Activated naive CD4-positive, alpha-beta T cell treated with anti-CD3 and anti-CD28 coated beads, Interleukin-2, amount 50 U/mL, for 72 hours (primary cell): ENCODE results near the gene SFRP4. TPM values are rescaled to one million over a fixed set of nuclear protein-coding genes. Genes with fewer than 3 reads are reported as not detected.

Experiments used
- ATAC-seq, 2 donors: fragments of 150-1000 bp; cut with Tn5 transposase; 2 replicates each; pipeline ENCODE4 v1.10.0; 2021; ENCODE audit warnings: mild to moderate bottlenecking in 2 of 2, moderate library complexity in 2 of 2
- DNase-seq, 2 donors: peaks; one replicate each; pipeline ENCODE4 v3.0.0; 2021 to 2022; ENCODE audit warnings: low spot score in 2 of 2
- H3K27ac Mint-ChIP-seq, 2 donors: one replicate each; pipeline ENCODE4 v1.8.0; 2022; ENCODE audit warnings: mild to moderate bottlenecking in 2 of 2, mixed read lengths in 2 of 2
- H3K36me3 Mint-ChIP-seq, 2 donors: one replicate each; pipeline ENCODE4 v1.8.0; 2022; ENCODE audit warnings: mixed read lengths in 2 of 2
- H3K9me3 Mint-ChIP-seq, 2 donors: one replicate each; pipeline ENCODE4 v1.8.0; 2022; ENCODE audit warnings: mixed read lengths in 2 of 2
- total RNA-seq, 2 donors: library from RNA; stranded (reverse); gene quantifications; one replicate each; pipeline ENCODE4 v1.2.3, GENCODE V29; 2022

The SFRP4 gene
- total RNA-seq, 2 donors from 2014 or later: not detected

DNA sequence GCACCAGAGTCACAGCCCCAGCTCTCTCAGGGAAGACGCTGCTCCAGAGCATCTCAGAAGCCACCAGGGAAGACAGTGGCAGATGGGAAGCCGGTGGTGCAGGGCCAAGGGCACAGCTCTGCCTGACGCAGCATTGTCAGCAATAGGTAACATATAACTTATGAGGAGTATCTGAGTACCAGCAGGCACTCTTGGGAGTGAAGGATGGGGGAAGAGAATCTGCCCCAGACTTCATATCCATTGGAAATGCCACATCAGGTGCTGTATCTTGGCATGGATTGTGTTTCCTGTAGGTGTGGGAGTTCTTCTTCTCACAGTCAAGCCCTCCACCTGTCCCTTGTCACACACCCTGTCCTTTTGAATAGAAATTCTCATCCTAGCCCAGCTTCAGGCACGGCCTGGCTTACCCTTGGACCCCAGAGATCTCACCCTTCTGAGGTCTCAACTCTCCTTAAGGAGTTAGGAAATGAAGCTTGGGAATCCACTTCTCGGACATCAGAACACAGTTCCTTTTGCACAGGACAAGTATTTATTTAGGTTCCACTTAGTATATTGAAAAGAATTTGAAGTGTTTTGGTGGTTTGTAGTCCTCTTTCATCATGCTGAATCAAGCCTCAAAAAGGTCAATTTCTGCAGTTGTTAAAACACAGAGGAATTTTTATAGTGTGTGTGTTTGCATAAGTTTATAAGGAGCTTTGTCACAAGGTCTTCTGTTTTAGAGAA lies 13.8 kb upstream of the SFRP4 start:
- ATAC-seq (no peak), DNase-seq (no peak)
- no peaks in the 10 kb centered on the region for H3K36me3 Mint-ChIP-seq
- H3K9me3 Mint-ChIP-seq: peaks cover 0 to 3% of the 10 kb centered on the region in 2 donors
- H3K27ac Mint-ChIP-seq: no peak overlapping the region

DNA sequence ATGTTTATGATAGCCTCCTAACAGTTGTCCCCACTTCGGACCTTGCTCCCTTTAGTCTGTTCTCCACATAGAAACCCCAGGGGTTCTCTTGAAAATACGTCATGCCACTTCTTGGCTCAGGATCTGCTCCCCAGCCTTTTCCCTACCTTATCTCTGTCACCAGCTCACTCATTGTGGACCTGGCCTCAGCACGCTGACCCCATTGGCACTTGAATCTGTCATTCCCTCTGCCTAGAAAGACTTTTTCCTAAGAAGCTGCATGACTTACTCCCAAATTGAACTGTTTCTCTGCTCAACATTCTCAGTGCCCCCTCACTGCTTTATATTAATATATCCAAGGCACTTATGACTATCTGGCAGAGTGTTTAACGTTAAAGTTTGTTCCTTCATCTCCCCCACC lies 12.3 kb upstream of the SFRP4 start:
- Mint-ChIP-seq H3K27ac (no peak overlapping the region), H3K36me3 (no peaks in the 10 kb centered on the region), H3K9me3 (peaks cover 0 to 3% of the 10 kb centered on the region in 2 donors)
- no peak for DNase-seq
- no peak for ATAC-seq

DNA sequence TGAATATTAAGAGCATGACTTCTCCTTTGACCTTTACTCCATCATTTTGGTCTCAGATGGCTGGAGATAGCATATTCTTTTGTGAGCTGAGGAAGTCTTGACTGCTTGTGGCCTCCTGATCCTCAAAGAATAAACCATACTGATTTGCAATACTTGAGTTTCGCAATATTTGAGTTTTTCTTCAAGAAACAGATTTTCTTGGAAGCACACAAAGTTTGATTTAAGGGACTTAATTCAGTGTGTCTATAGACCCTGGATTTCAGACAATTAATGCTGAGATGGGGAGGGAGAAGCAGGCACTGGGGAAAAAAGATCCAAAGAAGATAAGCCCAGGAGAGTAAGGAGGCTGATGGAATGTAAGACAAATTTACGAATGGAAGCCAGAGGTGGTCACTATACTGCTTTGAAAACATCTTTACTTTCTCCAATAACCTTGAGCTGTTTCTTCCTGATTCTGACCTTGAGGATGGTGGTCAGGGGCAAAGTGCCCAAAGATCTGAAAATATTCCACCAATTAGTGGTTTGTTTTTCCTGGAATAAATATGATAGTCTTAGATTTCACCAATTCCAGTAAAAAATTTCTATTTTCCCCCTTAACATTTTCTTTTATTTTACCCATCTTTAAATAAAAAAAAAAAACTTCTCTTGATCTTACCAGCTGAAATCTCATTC lies 11.3 kb upstream of the SFRP4 start:
- ATAC-seq: no peak
- DNase-seq: no peak

DNA sequence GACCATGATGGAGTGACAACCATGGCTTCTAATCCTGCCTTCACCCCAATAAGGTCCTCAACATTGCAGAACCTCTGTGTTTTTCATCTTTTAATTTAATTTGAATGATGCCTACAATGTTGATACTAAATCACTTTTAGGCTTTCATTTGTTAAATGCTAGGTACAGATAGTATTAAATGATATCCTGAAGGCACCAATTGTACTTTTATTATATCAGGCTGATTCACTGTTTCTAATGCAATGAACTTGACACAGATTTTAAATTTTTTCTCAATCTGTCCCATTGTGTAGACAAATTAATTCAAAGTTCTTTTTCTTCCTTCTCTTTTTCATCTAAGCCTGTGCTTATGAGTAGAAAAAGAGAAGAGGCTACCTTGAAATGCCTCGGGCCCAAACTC lies 9.0 kb upstream of the SFRP4 start:
- Mint-ChIP-seq H3K27ac (no peak overlapping the region), H3K9me3 (peaks cover 0 to 3% of the 10 kb centered on the region in 2 donors), H3K36me3 (no peaks in the 10 kb centered on the region)
- ATAC-seq (no peak), DNase-seq (no peak)

More for the DNA sequence above, 11.3 kb upstream of the SFRP4 start:
- no peaks in the 10 kb centered on the region for H3K36me3 Mint-ChIP-seq
- no peak overlapping the region for H3K27ac Mint-ChIP-seq
- peaks cover 0 to 3% of the 10 kb centered on the region in 2 donors for H3K9me3 Mint-ChIP-seq

DNA sequence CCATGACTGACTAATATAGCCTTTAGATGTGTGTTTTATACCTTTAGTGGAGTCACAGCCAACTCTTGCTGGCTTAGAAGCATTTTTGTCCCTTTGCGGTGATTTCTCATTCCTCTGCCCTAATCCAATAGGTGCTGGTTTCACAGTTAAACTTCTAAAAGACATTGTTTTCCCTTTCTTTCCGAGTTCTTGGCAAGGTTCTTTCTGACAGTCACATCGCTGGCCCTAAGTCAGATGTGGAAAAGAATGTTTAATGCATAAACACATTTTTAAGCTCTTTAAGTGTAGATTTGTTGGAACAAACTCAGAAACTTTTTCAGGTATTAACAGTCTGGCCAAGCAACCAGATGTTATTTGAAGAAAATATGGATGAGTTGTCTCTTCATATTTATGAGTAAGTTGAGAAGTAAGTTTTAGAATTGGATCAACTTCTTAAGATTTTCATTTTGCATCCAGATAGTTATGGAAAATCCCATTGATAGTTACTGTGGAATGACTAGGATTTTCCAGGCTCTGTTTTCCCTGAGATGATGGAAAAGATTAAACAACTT lies 7.9 kb upstream of the SFRP4 start:
- ATAC-seq (no peak), DNase-seq (no peak)
- peaks cover 0 to 5% of the 10 kb centered on the region in 2 donors for H3K36me3 Mint-ChIP-seq
- H3K9me3 Mint-ChIP-seq: peaks cover 0 to 3% of the 10 kb centered on the region in 2 donors
- no peak overlapping the region for H3K27ac Mint-ChIP-seq

DNA sequence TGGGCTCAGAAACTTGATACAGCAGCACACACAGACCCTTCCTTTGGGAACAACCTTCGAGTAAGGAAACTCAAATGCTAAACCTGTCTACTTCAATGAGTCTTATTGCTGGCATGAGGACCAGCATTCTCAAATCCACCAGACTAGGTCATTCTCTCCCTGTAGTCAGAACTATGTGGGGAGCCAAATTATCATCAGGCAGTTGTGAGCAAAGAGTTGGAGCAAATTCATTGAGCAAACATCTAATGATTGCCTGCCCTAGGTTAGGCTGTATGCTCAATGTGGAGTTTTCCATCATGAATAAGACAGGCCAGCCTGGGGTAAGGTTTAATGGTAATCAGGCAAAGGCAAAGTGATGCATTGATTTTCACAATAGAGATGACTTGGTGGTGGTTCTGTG lies 7.4 kb upstream of the SFRP4 start:
- Mint-ChIP-seq H3K27ac (no peak overlapping the region), H3K9me3 (peaks cover 0 to 3% of the 10 kb centered on the region in 2 donors)
- no peak for ATAC-seq

DNA sequence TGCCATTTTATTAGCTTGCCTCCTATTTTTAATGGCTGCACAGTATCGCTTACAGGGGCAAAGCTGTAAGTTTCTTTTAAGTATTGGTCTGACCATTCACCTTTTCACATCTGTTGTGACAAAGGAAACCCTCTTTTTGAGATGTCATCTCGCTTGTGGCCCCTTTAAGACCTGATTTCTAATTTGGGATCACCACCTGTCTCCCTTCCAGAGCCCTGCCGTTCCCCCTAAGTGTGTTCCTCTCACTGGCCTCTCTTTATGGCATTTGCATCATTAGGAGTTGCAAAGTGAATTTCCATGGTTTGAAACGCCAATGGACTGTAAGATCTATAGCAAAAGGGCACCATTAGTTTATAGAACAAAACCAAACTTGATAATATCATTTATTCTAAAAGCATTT lies 5.3 kb upstream of the SFRP4 start:
- Mint-ChIP-seq H3K27ac (no peak overlapping the region), H3K9me3 (peaks cover 0 to 3% of the 10 kb centered on the region in 2 donors), H3K36me3 (peaks cover 0 to 5% of the 10 kb centered on the region in 2 donors)
- ATAC-seq (no peak), DNase-seq (no peak)

More for the DNA sequence above, 7.4 kb upstream of the SFRP4 start:
- H3K36me3 Mint-ChIP-seq: peaks cover 0 to 5% of the 10 kb centered on the region in 2 donors
- no peak for DNase-seq

DNA sequence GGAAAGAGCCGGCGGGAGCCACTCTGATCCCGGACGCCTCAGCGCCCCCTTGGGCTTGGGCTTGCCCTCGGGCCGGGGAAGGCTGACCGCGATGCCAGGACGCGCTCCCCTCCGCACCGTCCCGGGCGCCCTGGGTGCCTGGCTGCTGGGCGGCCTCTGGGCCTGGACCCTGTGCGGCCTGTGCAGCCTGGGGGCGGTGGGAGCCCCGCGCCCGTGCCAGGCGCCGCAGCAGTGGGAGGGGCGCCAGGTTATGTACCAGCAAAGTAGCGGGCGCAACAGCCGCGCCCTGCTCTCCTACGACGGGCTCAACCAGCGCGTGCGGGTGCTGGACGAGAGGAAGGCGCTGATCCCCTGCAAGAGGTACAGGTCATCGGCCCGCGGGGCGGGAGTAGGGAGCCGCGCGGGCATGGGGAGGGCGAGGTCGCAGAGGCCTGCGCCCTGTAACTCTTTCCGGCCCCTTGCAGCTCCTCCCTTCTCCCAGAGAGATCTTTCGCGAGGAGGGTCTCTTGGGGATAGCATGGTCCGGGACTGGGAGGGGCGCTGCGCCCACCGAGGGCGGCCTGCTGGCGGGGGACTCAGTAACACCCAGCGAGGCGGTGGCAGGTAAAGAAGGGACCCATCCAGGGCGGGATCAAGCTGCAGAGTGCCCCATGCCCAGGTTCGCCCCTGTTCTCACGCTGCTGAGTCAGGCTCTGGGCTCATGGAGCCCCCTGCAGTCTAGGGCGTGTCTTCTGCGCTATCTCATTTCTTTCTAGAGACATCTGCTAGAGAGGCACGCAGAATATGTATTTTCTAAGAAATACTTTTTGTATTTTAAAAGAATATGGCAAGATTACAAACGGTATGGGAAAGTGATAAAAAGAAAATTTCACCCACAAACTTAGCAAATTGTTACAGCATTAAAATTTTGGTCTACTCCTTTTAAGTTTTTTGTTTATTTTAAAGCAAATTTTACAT lies 4.5 kb upstream of the SFRP4 start:
- peak; percentile 61 to 63 for ATAC-seq
- peak; percentile 19 to 57 for DNase-seq
- Mint-ChIP-seq H3K27ac (no peak overlapping the region), H3K36me3 (peaks cover 0 to 5% of the 10 kb centered on the region in 2 donors), H3K9me3 (peaks cover 0 to 1% of the 10 kb centered on the region in 2 donors)

DNA sequence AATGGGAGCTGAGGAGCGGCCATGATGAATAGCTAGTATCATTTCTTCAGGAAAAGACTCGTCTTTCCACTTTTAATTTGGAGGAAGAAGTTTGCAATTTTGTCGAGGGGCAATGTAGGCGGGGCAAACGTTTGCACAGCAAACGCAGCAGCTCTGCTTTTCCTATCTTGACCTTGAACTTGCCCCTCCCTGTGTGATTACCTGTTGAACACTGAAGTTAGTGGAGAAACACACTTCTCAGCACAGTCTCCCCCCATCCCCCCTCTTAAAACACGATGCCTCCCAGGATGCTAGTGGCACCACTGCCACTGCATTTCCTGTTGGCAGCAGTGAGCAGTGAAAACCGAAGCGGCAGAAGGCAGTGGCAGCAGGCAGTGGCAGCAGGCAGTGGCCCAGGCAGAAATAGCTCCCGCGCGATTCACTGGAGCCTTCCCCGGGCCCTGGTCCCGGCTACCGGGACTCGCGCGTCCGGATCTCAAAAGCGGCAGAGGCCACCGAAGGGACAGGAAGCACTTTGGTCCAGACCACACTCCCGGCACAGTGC lies 3.8 kb upstream of the SFRP4 start, which contains the start of gene EPDR1:
Gene EPDR1, plus strand, starts transcription at position 336 of the 544 bp plus-strand sequence. CDS start 300 bp downstream, outside the sequence.
- no peaks in the 10 kb centered on the region for H3K9me3 Mint-ChIP-seq
- no peak within 1 kb of the TSS for H3K27ac Mint-ChIP-seq
- ATAC-seq: peak; percentile 57 to 59
- H3K36me3 Mint-ChIP-seq: peaks cover 0 to 5% of the 10 kb centered on the region in 2 donors
- peak in 1 of 2 donors; percentile 18 for DNase-seq

DNA sequence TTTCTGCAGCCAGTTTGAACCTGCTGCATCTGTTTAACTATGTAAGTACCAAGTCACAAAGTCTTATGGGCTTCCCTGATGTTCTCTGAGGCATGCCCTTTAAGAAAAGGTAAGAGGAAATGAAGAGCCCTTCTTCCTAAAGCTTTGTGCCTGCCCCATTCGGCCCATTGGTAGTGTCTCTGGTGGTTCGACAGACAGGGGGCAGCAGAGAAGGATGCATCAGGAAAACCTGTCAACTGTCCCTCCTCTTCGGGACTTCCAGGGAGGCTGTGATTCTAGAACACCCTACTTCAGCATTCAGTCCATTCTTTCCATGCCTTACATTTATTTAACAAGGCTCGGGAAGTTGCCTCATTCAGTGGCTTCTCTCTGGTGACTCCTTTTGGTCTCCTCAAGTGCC lies 1.9 kb upstream of the SFRP4 start:
- DNase-seq (no peak), ATAC-seq (no peak)
- Mint-ChIP-seq H3K27ac (no peak overlapping the region), H3K36me3 (peaks cover 0 to 5% of the 10 kb centered on the region in 2 donors), H3K9me3 (no peaks in the 10 kb centered on the region)

DNA sequence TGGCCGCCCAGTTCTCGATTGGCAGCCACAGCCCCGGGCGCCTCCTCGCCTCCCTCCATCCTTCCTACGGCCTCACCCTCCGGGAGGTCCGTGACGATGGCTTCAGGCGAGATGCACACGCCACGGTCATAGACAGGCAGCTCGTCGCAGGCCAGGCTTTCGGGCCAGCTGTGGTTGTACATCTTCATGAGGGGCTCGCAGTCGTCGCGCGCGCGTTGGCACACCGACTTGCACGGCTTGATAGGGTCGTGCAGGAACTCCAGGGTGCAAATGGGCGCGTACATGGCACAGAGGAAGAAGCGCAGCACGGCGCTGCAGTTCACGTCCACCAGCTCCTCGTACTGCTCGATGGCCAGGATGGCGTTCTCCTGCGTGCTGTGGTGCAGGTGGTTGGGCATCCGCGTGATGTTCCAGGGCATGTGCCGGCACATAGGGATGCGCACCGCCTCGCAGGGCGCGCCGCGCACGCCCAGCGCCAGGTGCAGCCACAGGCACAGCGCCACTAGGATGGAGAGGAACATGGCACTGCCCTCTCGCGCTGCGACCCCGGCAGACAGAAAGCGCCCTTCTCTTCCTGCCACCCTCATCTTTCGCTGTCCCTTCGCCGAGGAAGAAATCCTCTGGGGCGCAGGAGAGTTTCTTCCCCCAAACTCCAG lies 472 bp downstream of the SFRP4 start:
- Mint-ChIP-seq H3K36me3 (peaks cover 0 to 5% of the 10 kb centered on the region in 2 donors), H3K27ac (no peak overlapping the region), H3K9me3 (no peaks in the 10 kb centered on the region)
- DNase-seq: no peak
- ATAC-seq: peak in 1 of 2 donors; percentile 31

DNA sequence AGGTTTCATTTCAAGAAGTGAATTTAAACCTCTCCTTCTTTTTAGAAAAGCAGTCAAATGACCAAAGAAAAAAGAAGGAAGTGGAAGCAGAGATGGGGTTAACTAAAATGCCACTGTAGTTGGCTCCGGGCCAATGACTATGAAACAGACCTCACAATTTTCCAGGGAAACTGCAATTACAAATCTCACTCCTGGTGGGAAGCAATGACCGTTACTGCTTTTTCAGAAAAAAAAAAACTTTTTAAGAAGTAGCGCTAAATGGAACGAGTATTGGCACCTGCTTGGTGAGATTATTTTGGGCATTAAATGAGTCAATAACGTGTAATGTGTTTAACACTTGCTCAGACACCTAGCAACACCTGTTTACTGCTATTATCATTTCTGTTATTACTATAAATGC lies 1.2 kb downstream of the SFRP4 start:
- DNase-seq (no peak), ATAC-seq (peak in 1 of 2 donors; percentile 67)
- H3K27ac Mint-ChIP-seq: no peak overlapping the region
- H3K36me3 Mint-ChIP-seq: peaks cover 0 to 4% of the 10 kb centered on the region in 2 donors
- H3K9me3 Mint-ChIP-seq: no peaks in the 10 kb centered on the region

DNA sequence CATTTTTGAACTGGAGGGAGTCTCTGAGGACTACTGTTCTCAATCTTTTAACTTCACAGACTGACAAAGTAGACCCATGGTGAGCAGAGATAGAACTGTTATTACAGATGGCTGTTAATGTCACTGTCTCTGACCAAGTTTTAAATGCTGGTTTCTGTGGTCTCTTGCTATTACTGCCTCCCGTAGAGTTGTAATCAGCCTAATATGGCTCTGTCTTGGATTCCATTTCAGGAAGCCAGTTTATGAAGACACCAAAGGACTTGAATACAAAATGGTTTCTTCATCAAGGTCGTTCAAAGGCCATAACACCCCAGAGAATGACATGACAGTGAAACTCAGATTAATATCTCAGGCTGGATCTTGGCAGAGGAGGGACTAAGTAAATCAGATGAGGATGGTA lies 3.9 kb downstream of the SFRP4 start:
- Mint-ChIP-seq H3K36me3 (no peaks in the 10 kb centered on the region), H3K9me3 (no peaks in the 10 kb centered on the region), H3K27ac (no peak overlapping the region)
- DNase-seq (no peak), ATAC-seq (no peak)

DNA sequence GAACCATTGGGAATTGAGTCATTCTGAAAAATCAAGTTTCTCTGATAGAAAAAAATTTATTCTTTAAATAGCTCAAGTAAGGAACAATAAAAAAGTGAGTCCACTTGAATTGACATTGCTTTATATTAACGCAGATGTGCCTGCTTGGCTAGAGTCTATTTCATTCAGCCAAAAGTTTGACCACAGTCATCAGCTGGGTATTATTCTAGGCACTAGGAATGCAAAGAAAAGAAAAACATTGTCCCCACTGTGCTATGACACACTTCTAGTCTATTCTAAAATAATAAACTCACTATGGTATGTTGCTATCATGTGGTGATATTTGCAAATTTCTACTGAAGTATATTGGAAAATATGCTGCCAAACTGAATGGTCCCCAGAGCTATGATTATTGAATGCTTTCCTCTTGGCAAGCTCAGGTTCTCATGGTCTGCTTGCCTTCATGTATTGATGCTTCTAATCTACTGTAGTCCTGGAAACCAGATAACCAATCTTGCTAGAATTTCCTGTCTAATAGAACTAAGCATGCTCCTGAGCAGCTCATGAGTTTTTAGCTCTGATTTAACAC lies 8.3 kb downstream of the SFRP4 start:
- H3K9me3 Mint-ChIP-seq: no peaks in the 10 kb centered on the region
- H3K27ac Mint-ChIP-seq: no peak overlapping the region
- H3K36me3 Mint-ChIP-seq: no peaks in the 10 kb centered on the region
- ATAC-seq (no peak), DNase-seq (no peak)

DNA sequence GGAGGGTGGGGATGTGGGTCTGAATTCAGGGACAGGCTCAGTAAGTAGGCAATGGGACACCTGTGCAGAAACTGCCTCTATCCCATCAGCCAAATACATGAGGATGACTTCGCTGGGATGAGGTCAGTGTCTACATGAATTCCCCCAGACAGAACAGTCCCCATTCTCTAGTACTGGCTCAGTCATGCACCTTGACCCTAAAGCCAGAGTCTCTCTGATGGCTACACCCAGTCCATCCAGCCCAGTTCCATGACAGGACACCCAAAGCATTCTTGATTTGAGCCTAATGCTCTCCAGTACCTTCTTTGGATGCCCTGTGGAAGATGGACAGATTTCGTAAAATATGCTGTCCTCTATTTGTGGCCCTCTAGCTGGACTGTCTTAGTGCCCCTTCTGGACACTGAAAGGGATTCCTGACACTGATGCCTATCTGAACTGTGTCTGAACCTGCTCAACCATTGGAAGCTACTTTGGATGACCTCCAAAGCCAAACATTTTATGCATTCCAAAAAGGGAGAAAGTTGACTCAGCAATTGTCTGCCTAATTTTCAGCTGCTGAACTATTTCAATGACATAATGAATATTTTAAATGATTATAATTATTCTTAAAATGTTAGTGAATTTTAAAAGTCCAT lies 14.6 kb downstream of the SFRP4 start:
- H3K9me3 Mint-ChIP-seq: no peaks in the 10 kb centered on the region
- ATAC-seq: no peak
- no peak overlapping the region for H3K27ac Mint-ChIP-seq
- DNase-seq: no peak
- H3K36me3 Mint-ChIP-seq: no peaks in the 10 kb centered on the region
